ENCODE results near the gene ZMYM4.

Gene ZMYM4

GRCh38 chr1:35269201-35269988 lies 886 bp downstream of the ZMYM4 start (continued):
- TF ChIP-seq CSRNP3 (CRISPR knock-in tag; IDR thresholded peaks at IDR 0.05) = no peak
- no peak for TF ChIP-seq ZC3H10 (CRISPR knock-in tag; IDR thresholded peaks at IDR 0.05)

- ATAC-seq = no peak
Observed at GRCh38 chr1:35269989-35270289, 1.4 kb downstream of the ZMYM4 start.

GRCh38 chr1:35270836-35271235 lies 2.3 kb downstream of the ZMYM4 start:
- no peak for ATAC-seq
- TF ChIP-seq ISL1 (CRISPR knock-in tag; IDR thresholded peaks at IDR 0.05) = no peak
- TF ChIP-seq RARB (CRISPR knock-in tag; IDR thresholded peaks at IDR 0.05) = no peak
- TF ChIP-seq ESRRG (CRISPR knock-in tag; IDR thresholded peaks at IDR 0.05) = no peak
- TF ChIP-seq CSDC2 (CRISPR knock-in tag; IDR thresholded peaks at IDR 0.05) = no peak
- no peak for TF ChIP-seq GLIS3 (CRISPR knock-in tag; IDR thresholded peaks at IDR 0.05)
- no peak for TF ChIP-seq PATZ1 (CRISPR knock-in tag; IDR thresholded peaks at IDR 0.05; ENCODE audit: borderline replicate concordance)
- no peak for TF ChIP-seq ZNF8 (CRISPR knock-in tag; IDR thresholded peaks at IDR 0.05)
- no peak for TF ChIP-seq POU6F1 (CRISPR knock-in tag; IDR thresholded peaks at IDR 0.05; ENCODE audit: borderline replicate concordance, low read depth)
- TF ChIP-seq CREB5 (CRISPR knock-in tag; IDR thresholded peaks at IDR 0.05; ENCODE audit: low read depth) = no peak
- no peak for TF ChIP-seq ZNF70 (CRISPR knock-in tag; IDR thresholded peaks at IDR 0.05)

More at GRCh38 chr1:35269989-35270289, 1.4 kb downstream of the ZMYM4 start:
- TF ChIP-seq ESRRG (CRISPR knock-in tag; IDR thresholded peaks at IDR 0.05) = no peak
- TF ChIP-seq ZFP3 (CRISPR knock-in tag; IDR thresholded peaks at IDR 0.05) = no peak
- no peak for TF ChIP-seq SNAI2 (CRISPR knock-in tag; IDR thresholded peaks at IDR 0.05)
- TF ChIP-seq OSR1 (CRISPR knock-in tag; IDR thresholded peaks at IDR 0.05) = no peak
- no peak for TF ChIP-seq RARB (CRISPR knock-in tag; IDR thresholded peaks at IDR 0.05)
- no peak for TF ChIP-seq ISL1 (CRISPR knock-in tag; IDR thresholded peaks at IDR 0.05)
- no peak for TF ChIP-seq CSDC2 (CRISPR knock-in tag; IDR thresholded peaks at IDR 0.05)
- no peak for TF ChIP-seq ARNTL (CRISPR knock-in tag; IDR thresholded peaks at IDR 0.05; ENCODE audit: borderline replicate concordance, low read depth)
- no peak for TF ChIP-seq PPARA (CRISPR knock-in tag; IDR thresholded peaks at IDR 0.05; ENCODE audit: borderline replicate concordance)
- no peak for TF ChIP-seq CSRNP3 (CRISPR knock-in tag; IDR thresholded peaks at IDR 0.05)
- no peak for TF ChIP-seq TCF4 (CRISPR knock-in tag; IDR thresholded peaks at IDR 0.05; ENCODE audit: borderline replicate concordance)
- no peak for TF ChIP-seq TOX (CRISPR knock-in tag; IDR thresholded peaks at IDR 0.05; ENCODE audit: borderline replicate concordance)
- TF ChIP-seq ZNF70 (CRISPR knock-in tag; IDR thresholded peaks at IDR 0.05) = no peak
- TF ChIP-seq TSHZ2 (CRISPR knock-in tag; IDR thresholded peaks at IDR 0.05) = no peak
- no peak for TF ChIP-seq BACH2 (CRISPR knock-in tag; IDR thresholded peaks at IDR 0.05; ENCODE audit: borderline replicate concordance)
- no peak for TF ChIP-seq POU6F1 (CRISPR knock-in tag; IDR thresholded peaks at IDR 0.05; ENCODE audit: borderline replicate concordance, low read depth)
- no peak for TF ChIP-seq ZNF565 (CRISPR knock-in tag; conservative IDR thresholded peaks at IDR 0.05; ENCODE audit: low read depth)
- TF ChIP-seq GLIS3 (CRISPR knock-in tag; IDR thresholded peaks at IDR 0.05) = no peak

Measured in SK-N-SH treated with all-trans-retinoic acid at 6 μM for 48 hours (cell line).